Activated T-cell treated with anti-CD3 and anti-CD28 coated beads, Interleukin-2, amount 50 U/mL, for 1 hour (primary cell): ENCODE results near the gene PIK3AP1.

Experiments
- DNase-seq: peaks from one replicate; pipeline ENCODE4 v3.0.0-alpha.2; 2020

PIK3AP1 gene

DNA sequence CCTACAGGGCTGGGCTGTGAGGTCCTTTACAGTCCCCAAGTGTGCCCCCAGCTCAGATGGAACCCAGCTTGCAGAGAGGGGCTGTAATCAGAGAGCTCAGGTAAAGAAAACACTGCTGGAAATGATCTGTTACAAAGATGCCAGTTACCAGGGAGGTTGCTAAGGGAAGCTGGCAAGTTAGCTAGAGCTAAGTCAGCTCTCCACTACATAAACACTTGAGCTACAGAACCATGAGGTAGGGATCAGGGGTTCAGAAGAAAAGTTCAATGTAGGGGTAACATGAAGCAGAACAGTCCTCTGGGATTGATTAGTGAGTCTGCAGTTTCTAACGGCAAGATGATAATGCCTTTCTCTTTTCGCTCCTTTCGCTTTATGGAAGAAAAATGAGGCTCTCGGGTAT is 80.4 kb downstream of the PIK3AP1 start:
- no peak for DNase-seq

GRCh38 chr10:96638696-96639095 is 81.6 kb downstream of the PIK3AP1 start:
- no peak for DNase-seq

- no peak for DNase-seq
Observed at GRCh38 chr10:96638120-96638519, 82.2 kb downstream of the PIK3AP1 start.

- DNase-seq: no peak
Observed at GRCh38 chr10:96637709-96638108, 82.6 kb downstream of the PIK3AP1 start.

DNA sequence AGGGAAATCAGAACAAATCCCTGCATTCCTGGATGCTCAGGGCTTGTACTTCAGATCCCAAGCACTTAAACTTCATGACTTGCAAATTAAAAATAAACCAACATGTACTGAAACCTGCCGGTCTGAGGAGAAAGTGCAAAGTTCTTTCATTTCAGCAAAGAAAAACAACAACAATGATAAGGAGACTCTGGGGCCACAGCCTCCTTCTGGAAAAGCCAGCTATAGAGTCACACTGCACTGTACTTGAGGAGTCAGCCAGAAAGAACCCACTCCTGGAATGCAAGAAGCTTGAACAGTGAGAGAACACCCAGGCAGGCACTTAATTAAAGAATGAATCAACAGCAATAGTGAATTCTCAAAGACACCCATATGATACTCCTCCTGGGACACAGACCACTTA is 83.8 kb downstream of the PIK3AP1 start:
- no peak for DNase-seq

DNA sequence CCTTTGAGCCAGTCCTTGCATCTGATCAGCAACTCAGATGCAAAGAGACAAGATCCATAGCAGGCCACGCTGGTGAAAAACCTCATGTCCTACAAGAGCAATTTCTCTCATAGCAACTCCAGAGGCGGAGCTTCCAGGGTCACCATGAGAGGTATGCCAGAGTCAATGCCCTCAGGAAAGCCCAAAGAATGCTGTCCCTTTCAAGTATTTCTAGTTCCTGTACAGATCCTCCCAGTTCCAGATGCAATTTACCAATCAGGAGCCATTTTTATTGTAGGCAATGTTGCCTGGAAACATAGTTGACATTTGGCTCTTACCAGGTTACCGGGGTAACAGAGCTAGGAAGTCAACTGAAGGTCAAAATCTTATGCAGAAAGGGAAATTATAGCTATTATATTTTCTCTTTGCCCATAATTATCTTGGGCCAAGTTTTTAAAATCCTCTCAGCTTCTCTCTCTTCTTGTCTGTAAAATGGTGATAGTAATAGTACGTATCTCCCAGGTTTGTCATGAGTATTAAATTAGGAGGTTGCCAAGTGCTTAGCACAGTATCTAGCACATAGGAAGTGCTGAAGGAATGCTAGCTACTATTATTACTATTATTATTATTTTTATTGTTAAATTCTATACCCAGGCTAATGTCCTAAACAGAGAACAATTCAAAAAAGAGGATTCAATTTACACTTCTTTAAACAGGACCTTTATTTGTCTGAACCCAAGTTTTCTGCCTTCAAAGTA is 87.2 kb downstream of the PIK3AP1 start:
- no peak for DNase-seq

DNA sequence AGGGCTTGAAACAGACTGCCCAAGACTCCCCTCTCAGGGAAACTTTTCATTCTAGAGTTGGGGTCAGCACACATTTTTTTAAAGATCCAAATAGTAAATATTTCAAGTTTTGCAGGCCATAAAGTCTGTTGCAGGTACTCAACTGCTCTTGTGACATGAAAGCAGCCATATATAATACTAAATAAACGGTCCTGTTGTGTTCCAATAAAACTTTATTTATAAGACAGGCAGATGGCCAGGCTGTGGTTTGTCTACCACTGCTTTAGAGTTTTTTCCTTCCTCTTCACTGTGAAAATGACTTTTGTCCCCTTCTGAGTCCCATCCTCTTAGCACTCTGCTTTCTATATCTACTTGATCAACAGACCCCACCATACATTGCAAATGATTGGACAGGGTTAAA is 93.0 kb downstream of the PIK3AP1 start:
- no peak for DNase-seq

GRCh38 chr10:96626795-96627194 is 93.5 kb downstream of the PIK3AP1 start:
- DNase-seq: no peak

- no peak for DNase-seq
Observed at GRCh38 chr10:96625173-96625572, 95.1 kb downstream of the PIK3AP1 start.

DNA sequence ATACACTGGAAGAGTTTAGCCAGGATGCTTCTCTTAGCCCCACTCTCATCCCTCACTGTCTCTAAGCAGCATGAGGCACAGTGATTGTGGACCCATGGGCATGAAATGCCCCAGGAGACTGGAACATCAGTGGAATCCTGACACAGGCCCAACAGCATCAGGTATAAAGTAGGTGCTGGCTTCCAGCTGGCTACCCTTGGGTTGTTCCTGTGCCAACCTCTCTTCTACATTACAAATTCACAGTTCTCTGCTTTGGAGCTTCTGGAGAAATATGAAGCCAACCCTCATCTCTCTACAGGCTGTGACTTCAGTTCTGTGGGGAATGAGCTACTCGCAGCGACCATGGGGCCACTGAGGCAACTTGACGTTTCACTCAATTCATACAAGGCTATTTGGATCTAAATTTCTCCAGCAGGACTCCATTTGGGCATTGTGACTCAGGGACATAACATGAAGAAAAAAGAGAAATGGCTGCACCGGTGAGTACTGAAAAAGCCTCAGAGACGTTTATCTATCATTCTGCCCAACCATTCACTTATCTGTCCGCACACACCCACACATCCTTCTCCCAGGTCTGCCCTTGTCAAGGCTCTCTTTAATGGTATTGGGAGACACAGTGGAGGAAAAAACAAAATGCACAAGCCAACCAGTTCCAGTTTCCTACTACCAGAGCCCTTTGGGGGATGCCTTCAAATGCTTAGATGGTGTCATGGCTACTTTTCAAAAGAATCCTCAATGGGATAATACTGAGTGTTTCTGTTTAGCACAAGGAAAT is 98.1 kb downstream of the PIK3AP1 start:
- DNase-seq: no peak

- no peak for DNase-seq
Observed at GRCh38 chr10:96619796-96620773, 100.2 kb downstream of the PIK3AP1 start.

- no peak for DNase-seq
Observed at GRCh38 chr10:96619120-96619519, 101.2 kb downstream of the PIK3AP1 start.

DNA sequence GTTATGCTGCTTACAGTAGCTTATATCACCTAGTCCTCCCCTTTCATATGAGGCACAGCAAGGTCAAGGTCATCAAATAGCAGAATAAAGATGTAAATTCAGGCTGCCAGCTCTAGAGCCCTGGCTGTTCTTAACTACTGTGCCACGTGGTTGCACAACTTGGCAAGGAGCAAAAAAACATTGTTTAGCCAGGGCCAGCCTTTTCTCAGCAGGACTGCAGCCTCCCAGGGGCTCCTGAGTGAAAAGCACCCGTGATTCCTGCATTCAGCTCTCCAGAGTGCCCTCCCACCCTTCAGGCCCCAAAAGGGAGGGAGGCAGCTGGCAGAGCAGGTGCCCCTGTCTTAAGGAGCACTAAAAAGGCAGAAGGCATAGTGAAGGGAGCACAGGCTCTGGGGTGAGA is 101.7 kb downstream of the PIK3AP1 start:
- DNase-seq: no peak

- no peak for DNase-seq
Observed at GRCh38 chr10:96616961-96617360, 103.4 kb downstream of the PIK3AP1 start.

GRCh38 chr10:96614515-96614914 is 105.8 kb downstream of the PIK3AP1 start:
- DNase-seq: no peak

- DNase-seq: no peak
Observed at GRCh38 chr10:96613576-96613975, 106.7 kb downstream of the PIK3AP1 start.

DNA sequence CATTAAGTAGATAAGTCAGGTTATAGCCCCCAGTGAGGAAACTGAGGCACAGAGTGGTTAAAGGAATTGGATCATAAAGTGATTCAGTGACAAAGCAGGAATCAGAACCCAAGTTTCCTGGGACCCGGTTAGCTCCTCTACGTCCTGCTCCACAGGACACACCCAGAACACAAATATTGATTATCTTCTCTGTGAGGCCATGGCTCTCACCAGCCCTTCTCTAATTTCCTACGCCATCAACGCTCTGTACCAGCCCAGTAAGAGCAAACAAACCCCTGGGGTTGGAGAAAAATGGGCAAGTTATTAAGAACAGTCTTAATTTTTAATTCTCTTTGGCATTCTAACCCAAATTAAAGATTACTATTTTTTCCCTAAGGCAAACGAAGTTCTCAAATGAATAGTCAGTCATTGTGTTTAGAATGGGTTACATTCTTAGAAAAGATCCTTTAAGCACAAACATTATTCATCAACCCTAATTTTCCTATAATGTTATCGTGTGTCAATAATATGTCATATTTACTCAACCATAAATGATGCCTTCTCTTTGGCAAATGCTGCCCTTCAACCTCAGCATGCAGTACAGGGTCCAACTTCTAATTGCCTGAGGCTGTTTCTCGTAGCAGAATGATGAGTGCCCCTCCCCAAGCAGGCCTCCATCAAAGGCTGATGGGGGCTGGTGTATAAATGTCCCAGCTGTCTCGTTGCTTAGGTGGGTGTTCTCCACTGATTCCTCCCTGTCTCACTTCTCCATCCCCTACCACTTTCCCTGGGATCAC is 108.1 kb downstream of the PIK3AP1 start:
- DNase-seq: no peak

- DNase-seq: no peak
Observed at GRCh38 chr10:96610817-96611216, 109.5 kb downstream of the PIK3AP1 start.

DNA sequence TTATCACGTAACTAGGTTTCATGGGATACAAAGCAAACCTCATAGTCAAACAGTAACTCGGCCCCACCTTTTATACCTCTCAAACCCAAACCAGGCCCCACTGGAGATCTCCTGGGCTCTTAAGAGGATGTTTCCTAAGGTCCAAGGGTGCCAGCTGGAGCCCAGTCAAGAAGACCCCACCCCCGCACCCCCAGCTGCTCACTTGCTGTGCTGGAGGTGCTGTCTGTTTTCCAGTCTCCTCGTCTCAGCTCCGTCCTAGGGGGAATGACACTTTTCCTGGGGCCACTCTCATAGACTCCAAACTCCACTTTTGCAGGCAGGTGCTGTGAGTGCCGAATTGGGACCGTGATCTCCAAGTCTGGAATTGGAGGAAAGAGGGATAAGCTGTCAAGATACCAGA is 110.8 kb downstream of the PIK3AP1 start:
- DNase-seq: no peak

DNA sequence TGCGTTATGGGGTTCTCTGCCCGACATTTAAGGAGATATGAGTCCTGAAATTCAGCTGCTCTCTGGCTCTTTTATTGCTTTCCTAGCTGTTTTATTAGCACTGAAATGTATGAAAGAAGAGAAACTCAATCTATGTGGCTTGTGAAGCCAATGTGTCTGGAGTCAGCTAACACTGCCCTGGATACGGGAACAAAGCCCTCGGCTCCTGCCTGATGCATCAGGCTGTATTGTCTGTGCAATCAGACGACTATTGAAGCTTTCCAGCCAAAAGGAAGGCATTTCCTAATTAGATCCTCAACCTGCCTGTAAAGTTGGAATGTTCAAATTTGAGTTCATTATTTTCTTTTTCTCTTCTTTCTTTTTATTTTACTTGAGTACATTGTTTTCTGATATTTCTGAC is 111.5 kb downstream of the PIK3AP1 start:
- no peak for DNase-seq

DNA sequence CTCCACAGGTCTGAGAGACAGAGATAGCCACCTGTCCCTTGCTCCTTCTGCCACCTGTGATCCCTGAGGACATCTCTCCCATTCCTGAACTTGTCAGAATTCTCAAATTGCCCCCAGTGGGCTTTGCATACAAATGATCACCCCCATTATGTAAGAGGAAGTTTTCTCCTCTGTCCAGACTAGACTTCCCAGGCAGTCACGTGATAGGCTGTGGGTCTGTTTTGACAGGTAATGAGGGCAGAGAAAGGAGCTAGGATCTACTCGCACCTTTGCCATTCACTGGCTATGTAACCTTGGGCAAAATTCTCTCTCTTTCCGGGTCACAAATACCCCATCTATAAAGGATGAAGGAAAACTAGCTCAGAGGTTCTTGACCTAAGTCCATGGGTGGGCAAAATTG is 112.1 kb downstream of the PIK3AP1 start:
- DNase-seq: no peak

GRCh38 chr10:96606946-96607345 is 113.4 kb downstream of the PIK3AP1 start:
- DNase-seq: no peak

GRCh38 chr10:96606216-96606615 is 114.1 kb downstream of the PIK3AP1 start:
- DNase-seq: no peak
